GM11168 (cell line): ENCODE data around the gene FRMD3.
"Not testable (repeated sequence)": the region's sequence is repeated elsewhere in the genome, so short reads cannot be mapped to it uniquely, and the experiment has no call there.

Source experiments
- in situ Hi-C: fragments of 300-500 bp; cut with MboI; formaldehyde crosslinking; loops from one replicate; pipeline ENCODE4 v1.12.0; 2022; ENCODE audit warnings: low sequenced_read_pairs; ENCODE audit not compliant: unreplicated experiment

FRMD3 gene

DNA sequence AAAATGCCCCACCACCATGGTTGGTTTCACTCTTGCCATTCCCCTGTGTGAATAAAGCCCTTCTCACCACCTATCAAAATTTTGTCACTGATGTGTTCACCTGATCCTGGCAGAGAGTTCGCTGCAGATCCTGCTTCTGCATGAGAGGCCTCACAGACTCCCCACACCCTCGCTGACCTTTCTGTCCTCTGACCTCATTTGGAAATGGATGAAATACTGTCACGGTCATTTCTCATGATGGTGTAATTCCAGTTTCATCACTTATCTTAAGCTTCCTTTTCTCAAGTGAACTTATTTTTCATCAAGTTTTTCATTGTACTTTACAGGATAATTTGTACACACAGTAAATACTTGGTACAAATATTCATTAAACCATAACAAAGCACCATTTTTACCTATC is 131.3 kb downstream of the FRMD3 start:
- in situ Hi-C loops, result no loop called here

DNA sequence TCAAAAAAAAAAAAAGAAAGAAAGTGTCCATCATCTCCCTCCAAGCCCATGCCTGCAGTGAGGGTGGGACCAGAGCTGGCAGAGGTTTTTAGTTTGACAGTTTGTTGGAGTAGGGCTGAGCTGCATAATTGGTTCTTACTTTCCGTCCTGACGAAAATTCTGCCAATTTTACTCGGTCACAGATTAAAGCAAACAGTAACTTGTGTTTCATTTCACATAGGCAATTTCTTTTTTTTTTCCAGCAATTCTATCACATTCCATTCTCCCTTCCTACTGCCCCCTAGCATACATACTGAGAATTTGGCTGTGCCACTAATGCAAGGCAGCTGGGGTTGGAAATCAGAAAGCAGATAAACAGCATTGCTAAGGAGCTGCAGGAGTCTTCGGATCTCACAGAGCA is 132.4 kb downstream of the FRMD3 start:
- in situ Hi-C loops, result no loop called here

DNA sequence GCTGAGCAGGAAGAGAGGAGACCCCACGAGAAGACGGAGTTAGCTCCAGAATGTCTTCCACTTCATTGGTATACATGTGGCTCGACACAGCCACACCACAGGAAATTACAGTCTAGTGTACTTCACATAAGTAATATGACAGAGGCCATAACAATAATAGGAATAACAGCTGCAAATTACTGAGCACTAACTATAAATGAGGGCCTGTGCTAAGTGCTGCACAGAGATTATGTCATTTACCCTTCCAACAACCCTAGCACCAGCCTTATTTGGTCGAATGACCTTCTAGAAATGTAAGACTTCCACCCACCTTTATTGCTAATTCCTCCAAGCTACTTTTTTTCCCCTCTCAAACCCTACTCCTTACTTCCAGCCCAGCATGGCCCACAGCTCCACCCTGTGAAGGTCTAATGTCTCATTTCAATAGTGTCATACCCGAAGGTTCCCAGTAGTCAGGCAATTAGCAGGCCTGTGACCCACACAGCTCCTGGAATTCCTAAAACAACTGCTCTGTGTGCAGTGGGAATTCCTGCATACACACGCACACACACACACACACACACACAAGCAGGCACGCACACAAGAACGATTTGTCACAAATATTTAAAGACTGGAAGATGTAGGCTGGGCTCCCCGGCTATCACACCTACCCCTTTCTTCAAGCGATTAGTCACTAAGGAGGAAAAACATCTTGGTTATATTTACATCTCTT is 134.5 kb downstream of the FRMD3 start:
- in situ Hi-C loops, result no loop called here

DNA sequence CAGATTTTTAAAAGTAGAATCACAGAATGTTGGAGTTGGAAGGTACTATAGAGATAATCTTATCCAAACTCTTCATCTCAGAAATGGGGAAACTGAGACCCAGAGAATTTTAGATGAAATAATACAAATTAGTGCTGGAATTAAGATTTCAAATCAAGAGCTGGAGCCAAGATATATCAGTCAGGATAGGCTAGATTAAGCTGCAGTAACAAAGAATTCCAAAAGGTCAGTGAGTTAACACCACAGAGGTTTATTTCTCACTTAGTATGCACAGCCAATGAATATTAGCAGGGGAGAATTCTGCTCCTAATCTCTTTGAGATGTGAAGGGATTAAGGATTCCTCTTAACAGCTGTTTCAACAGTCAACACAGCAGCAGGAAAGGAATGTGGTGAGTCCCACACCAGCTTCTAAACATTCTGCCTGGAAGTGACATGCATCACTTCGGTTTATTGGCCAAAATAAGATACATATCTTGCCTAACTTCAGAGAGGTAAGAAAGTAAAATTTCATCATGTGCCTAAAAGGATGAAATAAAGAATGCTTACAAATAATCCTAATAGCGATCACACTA is 136.8 kb downstream of the FRMD3 start:
- in situ Hi-C loops, result no loop called here

DNA sequence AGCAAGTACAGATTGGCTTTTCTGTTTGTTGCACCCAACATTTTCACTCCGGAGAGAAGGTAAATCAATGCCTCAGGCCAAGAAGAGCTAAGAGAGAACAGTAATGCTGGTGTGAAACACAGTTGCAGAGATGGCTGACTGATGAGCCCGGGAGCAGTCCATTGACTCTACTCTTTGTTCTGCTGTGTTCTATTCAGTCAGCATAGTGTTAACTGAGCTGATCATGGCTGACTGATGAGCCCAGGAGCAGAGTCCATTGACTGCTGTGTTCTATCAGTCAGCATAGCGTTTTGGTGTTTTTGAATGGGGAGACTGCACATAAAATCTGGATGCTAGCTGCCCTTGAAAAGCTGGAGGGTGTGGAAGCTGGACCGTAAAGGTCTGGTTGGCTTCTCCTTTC is 141.4 kb downstream of the FRMD3 start:
- in situ Hi-C loops, result no loop called here

DNA sequence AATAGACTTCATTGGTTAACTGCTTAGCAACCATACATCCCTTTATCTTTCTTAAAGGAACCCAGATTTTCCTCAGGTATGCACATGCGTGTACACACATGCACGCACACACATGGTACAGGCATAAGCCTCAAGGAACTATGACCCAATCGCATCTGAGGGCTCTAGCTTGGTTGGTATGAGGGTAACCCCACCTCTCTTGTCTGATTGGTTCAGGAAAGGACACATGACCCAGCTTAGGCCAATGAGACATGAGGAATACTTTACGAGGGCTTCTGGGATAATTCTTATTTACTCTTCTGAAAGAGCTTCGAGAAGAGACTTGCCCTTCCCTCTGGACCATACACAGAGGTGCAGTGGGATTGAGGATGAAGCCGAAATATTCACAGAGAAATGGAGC is 141.9 kb downstream of the FRMD3 start:
- in situ Hi-C loops, result no loop called here

DNA sequence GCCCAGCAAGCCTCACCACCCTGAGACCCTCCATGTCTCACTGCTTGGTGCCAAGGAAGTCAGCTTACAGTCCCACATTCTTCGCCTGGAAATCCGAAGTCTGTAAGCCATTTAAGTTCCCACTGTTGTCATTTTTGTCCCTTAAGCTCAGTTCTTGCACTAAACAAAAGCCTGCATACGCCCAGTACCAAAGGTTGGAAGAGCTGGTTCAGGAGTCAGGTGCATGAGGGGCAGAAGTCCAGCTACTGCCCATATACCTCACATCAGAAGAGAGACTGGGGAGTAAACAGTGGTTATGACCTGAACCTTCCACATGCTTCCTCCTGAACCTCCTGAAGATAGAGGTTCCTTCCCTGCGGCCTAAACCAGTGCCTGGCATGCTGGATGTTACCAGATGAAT is 146.0 kb downstream of the FRMD3 start:
- in situ Hi-C loops, result no loop called here

DNA sequence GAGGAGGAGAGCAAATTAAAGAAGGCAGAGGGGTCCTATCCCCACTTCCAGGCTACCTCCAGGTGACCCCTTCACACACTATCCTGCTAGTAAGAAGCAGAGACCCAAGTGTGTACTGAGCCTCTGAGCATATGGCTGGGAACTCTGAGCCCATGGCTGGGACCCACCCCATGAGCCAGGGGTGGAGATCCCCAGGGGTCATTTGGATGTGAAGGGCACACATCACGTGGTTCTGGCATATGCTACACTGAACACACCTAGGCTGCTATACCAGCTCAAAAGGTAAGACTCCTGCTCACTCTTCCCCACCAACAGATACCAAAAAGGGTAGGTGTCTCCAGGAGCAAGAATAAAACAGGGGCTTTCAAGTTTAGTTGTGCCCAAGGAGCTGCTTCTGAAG is 149.9 kb downstream of the FRMD3 start:
- in situ Hi-C loops, result no loop called here

DNA sequence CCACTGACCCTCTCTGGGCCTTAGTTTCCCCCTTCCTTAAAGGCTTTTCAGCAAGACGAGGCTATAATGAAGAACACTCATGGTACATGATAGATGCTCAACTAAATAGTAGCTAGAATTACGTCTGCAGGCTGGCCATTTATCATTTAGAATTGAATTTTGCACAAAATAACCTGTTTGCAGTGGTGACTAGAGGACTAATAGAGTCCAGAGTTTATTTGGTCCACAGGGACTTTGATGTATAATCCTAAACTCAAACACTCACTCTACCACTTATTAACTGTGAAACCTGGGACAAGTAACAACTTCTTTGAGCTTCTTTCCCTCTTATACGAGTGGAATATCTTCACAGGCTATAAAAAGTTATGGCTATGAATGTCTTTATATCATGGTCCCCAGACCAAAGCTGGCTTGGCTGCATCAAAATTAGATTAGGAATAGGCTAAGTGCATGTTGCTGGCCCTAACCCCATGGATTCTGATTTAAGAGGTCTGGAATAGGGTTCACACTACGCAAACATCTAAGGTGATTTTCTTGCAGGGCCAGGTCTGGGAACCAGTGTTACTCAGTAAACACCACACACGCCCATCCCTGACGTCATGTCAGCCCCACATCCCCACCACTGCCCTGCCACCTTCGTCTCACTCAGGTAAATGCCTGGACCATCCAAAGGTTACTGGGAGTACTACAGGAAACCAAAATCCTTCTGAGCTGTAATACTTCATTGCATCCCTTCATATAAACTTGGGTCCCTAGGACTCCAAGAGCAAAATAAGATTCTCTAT is 150.6 kb downstream of the FRMD3 start:
- in situ Hi-C loops, result no loop called here

DNA sequence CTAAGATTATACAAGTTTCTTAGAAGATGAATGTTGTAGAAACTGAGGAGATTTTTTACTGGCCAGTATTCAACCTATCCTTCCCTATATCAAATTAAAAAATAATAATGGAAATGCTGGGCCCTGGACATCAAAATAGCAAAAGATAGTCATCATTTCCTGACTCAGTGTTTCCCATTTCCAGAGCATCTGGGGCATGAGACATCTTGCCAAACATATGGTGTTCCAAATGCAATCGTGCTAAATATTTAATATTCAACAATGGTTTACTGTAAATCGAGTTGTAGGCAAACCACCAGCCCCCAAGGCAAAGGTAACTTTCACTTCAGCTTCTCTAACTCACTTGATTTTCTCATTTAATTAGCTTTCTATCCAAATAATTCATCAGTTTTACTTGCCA is 152.9 kb downstream of the FRMD3 start:
- in situ Hi-C loops, result no loop called here

DNA sequence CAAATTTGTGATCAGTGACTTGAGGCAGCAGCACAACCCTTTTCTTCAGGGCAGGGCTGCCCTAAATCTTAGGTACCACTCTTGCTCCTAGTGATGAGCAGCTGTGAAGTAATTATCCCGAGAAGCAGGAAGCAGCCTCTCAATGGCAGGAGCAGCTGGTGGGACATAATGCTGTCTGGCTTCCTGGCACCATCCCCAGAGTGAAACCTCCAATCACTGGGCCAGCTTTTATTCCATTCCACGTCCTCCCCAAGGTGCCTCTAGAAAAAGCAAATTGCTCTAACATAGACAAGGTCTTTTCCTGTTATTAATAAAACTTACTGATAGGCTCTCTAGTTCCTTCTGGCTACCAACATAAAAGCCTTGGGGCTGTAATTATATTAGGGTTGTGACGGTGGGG is 154.0 kb downstream of the FRMD3 start:
- in situ Hi-C loops, result no loop called here

DNA sequence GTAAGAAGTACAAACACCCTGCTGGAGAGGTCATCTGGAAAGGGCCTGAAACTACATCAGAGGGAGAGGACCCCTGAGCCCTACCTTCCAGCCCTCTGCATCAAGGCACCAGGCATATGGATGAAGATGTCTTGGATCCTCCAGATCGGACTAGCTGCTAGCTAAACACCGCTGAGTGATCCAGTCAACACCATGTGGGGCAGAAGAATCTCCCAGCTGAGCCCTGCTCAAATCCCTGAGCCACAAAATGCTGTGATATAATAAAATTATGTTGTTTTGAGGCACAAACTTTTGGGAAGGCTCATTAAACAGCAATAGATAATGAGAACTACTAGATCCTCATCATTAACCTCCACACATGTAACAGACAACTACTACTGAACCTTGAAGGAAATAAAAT is 155.2 kb downstream of the FRMD3 start:
- in situ Hi-C loops, result no loop called here

DNA sequence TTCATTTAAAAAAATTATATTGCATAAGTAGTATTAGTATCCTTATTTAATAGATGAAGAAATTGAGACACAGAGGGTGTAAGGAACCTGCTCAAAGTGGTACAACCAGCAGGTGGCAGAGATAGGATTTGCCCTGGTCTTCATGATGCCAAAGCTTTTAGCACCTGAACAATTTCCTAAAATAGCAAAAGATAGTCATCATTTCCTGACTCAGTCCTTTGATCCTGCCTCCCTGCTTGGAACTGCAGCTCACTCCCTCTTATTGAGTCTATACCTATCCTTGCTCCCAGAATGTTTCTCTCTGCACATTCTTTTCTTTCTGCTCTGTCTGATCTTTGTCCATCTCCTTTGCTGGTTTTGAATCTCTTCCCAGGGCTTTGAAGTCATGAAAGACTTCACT is 155.8 kb downstream of the FRMD3 start:
- in situ Hi-C loops, result no loop called here

DNA sequence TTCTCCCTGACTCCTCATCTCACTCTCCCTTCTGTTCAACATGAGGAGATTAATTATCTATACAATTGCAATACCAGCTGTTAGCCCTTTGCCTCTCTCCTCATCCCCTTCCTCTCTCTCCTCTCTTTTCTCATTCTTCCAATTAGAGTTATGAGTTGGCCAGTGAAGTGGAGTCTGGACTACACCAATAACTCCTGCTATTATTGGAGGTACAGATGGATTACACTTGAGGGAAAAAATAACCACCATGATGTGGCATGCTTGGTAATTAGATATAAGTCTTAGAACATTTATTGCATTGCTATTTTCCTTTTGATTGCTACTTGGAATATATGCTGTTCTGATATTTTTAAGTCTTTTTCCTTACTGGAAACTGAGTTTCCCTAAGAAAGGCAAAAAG is 159.2 kb downstream of the FRMD3 start:
- in situ Hi-C loops, result no loop called here

DNA sequence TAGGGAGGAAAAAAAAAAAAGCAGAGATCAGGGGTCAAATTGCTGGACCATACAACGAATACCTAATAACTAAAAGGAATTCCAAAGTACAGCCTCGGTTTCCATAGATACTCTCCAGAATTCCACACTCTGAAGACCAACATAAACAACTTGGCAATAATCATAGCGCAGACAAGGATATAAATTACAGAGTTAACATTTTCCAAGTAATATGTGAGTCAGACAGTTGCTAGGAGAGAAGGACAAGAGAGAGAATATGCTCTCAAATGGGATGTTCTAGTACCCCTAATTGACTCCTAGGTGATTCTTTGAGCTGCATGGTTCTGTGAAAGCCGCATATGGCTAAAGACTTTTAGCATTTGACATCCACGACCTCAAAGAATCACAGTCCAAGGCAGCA is 165.2 kb downstream of the FRMD3 start:
- in situ Hi-C loops, result no loop called here

DNA sequence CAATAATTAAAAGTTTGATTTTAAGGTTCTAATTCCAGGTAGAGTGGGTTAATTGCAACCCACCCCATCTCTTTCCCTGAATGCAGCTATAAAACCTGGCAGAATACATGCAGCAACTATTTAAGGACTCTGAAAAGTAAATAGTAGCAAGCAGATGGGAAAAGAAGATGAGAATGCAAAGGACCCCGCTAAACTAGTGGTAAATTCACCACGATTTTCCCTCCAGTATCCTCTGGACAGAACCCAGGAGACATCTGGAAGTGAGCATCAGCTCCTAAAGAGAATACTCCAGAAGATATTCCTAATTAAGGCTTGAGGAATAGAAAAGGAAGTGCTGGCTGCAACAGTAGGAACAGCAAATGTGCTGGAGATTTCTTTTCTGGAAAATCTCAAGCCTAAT is 170.9 kb downstream of the FRMD3 start:
- in situ Hi-C loops, result no loop called here

DNA sequence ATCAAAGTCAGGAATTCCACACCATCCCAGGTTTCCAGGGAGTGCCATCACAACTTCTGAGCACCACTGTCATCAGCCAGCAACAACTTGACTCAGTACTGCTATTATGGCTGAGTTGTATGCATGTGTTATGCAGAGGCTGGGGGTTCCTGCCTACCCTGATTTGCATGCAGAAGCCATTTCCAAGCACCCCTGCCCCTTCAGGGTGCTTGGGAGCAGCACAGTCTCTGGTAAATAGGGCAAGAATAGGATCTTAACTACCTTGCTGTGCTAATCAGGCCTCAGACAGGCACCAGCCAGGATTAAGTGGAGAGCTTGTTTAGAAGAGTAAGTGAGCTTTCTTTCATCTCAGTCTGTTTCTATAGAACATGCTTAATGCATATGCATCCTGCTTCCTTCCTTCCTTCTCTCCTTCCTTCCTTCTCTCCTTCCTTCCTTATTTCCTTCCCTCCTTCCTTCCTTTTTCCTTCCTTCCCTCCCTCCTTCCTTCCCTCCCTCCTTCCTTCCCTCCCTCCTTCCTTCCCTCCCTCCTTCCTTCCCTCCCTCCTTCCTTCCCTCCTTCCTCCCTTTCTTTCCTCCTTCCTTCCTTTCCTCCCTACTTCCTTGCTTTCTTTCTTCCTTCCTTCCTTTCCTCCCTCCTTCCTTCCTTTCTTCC is 175.7 kb downstream of the FRMD3 start:
- in situ Hi-C loops, result no loop called here

DNA sequence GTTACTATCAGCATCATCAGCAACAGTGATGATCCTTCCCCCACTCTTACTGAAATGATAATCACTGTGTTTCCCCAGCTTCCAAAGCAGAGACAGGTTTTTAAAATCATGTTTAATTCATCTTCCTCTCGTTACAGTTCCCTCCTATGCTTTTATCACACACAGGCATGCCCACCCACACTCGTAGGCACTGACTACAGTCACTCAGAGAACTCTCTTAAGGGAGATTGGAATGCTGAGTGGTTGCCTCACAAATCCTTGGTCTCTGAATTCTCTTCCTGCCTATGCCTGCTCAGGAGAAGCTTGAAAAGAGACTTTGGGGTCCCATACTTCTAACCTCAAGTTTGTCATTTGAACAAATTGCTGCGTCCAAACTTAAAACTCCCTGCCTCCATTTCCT is 179.2 kb downstream of the FRMD3 start:
- in situ Hi-C loops, result no loop called here

DNA sequence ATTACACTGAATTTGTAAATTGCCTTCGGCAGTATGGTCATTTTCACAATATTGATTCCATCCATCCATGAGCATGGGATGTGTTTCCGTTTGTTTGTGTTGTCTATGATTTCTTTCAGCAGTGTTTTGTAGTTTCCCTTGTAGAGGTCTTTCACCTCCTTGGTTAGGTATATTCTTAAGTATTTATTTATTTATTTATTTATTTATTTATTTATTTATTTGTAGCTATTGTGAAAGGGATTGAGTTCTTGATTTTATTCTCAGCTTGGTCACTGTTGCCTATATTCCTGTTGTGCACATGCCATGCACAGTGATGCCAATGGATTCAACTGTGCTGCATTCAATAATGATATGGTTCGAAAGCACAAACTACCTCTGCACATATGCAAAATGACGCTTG is 179.7 kb downstream of the FRMD3 start:
- in situ Hi-C loops, result not testable (repeated sequence)

DNA sequence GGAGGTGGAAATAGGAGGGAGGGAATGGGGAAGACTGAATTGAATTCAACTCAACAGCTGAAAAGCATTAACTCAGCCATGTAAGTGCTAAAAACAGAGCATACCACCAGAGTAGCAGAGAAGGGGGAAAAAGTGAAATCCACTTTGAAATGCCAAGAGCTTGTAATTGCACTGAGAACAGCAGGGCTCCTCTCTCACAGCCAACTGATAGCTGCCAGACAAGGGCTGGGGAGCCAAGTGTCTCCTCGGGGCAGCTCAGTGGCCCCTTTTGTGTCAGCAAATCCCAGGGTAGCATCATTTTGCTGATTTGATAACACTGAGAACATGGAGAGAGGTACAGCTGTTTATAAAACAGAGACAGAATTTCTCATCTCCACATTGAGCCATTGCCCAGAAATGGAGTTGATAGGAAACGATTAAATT is 182.5 kb downstream of the FRMD3 start:
- in situ Hi-C loops, result no loop called here

DNA sequence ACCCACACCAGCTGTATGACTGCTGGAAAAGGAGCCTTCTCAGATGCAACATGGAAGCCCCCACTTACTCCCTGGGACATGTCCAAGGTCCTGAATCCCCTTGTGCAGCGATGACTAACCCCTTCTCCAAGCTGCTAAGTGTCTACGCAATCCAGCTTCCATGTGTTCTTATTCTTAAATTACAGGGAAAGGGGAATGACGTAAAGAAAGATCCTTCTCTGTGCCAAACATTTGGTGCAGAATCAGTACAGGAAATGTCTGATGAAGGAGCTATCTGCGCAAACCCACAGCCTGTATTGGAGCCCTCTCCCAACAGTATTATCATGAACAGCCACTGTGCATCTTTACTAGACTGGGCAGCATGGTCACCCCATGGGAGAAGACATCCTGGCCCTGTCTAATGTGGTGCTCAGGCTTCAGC is 183.2 kb downstream of the FRMD3 start:
- in situ Hi-C loops, result no loop called here
